Measurements from ENCODE around the gene POU3F2.

Gene POU3F2

DNA sequence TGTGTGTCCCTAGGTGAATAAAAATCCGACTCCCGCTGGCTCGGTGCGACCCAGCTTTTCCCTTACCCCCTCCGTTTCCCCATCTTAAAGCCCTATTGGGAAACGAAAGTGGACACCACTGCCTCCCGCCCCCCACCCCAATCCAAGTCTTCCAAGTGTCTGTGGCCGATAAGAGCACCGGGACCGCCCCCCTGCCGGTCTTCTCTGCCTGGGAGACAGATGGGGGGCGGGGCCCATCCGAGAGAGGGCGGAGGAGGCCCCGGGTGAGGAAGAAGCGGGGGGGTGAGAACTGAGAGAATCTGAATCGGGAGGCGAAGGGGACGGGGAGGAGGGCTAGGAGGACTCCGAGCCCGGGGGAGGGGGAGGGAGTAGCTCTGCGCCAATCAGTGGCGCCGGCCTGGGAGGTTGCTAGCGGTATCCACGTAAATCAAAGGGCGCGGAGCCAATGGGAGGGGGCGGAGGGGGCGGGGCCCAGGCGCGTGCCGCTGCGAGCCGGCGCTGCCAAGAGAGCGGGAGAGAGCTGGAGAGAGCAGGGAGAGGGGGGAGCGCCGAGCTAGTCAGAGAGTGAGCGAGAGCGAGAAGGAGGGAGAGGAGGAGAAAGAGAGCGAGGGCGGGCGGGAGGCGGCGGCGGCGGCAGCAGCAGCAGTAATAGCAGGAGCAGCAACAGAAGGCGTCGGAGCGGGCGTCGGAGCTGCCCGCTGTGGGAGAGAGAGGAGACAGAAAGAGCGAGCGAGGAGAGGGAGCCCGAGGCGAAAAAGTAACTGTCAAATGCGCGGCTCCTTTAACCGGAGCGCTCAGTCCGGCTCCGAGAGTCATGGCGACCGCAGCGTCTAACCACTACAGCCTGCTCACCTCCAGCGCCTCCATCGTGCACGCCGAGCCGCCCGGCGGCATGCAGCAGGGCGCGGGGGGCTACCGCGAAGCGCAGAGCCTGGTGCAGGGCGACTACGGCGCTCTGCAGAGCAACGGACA is at the start of gene POU3F2:
POU3F2 (plus strand) TSS at position 515 of the 972 bp plus-strand sequence; CDS start at position 815, 300 bp downstream.
- TF ChIP-seq, protein P1, sequence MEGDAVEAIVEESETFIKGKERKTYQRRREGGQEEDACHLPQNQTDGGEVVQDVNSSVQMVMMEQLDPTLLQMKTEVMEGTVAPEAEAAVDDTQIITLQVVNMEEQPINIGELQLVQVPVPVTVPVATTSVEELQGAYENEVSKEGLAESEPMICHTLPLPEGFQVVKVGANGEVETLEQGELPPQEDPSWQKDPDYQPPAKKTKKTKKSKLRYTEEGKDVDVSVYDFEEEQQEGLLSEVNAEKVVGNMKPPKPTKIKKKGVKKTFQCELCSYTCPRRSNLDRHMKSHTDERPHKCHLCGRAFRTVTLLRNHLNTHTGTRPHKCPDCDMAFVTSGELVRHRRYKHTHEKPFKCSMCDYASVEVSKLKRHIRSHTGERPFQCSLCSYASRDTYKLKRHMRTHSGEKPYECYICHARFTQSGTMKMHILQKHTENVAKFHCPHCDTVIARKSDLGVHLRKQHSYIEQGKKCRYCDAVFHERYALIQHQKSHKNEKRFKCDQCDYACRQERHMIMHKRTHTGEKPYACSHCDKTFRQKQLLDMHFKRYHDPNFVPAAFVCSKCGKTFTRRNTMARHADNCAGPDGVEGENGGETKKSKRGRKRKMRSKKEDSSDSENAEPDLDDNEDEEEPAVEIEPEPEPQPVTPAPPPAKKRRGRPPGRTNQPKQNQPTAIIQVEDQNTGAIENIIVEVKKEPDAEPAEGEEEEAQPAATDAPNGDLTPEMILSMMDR (IDR thresholded peaks at IDR 0.05): no peak
- TF ChIP-seq ZFX (IDR thresholded peaks at IDR 0.05; ENCODE audit: borderline replicate concordance): no peak
- peak within 1 kb of the TSS; percentile 87 for H3K27ac ChIP-seq

DNA sequence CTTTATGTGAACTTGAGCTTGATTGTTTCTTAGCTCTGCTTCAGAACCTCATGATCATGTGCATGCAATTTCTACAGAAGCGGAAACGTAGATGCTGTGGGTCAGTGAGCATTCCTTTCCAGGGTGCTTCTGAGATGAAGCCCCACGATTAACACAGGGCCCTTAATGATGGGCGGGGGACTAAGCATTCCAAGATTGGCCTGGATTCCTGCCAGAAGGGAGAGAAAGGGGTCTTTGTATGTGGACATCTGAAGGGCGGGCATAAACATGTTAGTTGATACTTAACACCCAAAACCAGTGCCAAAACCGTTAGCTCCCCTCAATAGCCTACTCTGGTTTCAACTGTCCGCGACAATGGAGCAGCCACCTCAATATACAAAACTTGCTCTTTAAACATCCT is 46.9 kb upstream of the POU3F2 start:
- TF ChIP-seq, protein P1 (IDR thresholded peaks at IDR 0.05): no peak
- no peak for TF ChIP-seq ZFX (IDR thresholded peaks at IDR 0.05; ENCODE audit: borderline replicate concordance)
- H3K27ac ChIP-seq: no peak overlapping the region

DNA sequence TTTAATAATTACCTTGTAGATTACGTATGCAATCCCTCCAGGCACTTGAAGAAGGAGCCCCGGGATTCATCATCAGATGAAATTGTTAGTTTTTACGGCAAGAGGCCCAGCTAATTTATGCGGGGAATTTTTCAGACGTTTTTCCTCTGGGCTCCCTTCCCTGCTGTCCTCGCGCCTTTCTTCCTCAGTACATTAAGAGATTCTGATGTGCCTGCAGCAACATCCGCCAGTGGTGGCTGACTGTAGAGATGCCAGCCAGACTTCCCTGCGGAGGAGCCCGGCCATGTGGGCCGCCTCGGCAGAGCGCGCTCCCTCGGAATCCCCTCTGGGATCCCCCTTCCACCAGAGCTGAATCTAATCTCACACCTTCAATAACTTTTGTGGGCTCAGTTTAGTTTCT is 46.4 kb upstream of the POU3F2 start:
- H3K27ac ChIP-seq: no peak overlapping the region
- TF ChIP-seq, protein P1 (IDR thresholded peaks at IDR 0.05): no peak
- TF ChIP-seq ZFX (IDR thresholded peaks at IDR 0.05; ENCODE audit: borderline replicate concordance): no peak

DNA sequence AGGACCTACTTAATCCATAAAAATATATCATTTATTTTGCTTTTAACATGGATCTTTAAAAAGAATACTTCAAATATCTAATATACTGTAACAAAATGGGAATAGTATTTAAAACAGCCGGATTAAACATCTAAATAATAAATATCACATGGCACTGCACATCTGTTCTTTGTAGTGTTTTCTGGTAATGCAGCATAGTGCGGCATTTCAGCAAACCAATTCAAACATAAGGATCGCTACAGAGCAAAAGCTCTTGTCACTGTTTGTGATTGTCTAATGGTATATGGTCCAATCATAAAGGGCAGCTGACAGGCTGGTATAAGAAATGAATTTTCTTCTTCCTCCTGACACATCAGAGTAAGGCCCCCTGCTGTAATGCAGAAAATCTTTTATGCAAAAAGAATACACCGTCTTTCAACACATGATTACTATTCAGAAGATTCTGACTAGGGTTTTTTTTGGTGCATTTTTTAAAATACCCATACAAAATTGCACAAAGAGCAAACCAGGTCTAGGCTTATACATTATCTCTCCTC is 40.0 kb upstream of the POU3F2 start:
- H3K27ac ChIP-seq: no peak overlapping the region
- TF ChIP-seq, protein P1 (IDR thresholded peaks at IDR 0.05): no peak
- TF ChIP-seq ZFX (IDR thresholded peaks at IDR 0.05; ENCODE audit: borderline replicate concordance): no peak

DNA sequence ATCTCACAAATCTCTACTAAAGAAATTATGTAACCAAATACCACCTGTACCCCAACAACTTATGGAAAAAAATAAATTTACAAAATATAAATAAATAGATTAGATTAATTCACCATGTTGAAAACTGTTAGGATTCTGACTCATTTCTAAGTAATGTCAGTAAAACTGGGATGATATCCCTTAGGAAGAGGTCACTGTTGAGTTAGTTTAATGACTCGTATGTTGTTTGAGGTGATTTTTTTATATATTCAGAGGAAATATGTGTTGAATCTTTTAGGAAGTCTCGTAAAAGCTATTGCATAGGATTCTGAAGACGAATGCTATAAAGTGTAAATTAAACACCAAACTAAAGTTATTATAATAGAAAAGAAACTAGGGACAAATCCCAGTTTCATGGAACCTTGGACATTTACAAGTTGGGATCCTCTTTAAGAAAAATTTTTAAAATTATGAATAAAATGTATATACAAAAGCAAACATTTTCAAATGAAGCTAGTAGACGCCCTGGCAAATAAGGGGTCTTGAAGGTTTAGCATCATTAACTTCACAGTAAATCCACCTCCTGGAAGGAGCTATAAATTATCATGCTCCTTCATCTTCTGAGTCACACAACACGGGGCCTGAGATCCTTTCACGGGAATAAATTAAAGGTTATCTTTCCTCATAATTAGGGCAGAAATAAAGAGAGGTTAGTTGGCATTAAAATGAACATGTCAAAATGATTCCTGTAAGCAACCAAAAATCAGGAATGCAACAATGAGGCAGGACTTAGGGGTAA is 37.0 kb upstream of the POU3F2 start:
- TF ChIP-seq, protein P1 (IDR thresholded peaks at IDR 0.05): no peak
- no peak for TF ChIP-seq ZFX (IDR thresholded peaks at IDR 0.05; ENCODE audit: borderline replicate concordance)
- H3K27ac ChIP-seq: no peak overlapping the region

DNA sequence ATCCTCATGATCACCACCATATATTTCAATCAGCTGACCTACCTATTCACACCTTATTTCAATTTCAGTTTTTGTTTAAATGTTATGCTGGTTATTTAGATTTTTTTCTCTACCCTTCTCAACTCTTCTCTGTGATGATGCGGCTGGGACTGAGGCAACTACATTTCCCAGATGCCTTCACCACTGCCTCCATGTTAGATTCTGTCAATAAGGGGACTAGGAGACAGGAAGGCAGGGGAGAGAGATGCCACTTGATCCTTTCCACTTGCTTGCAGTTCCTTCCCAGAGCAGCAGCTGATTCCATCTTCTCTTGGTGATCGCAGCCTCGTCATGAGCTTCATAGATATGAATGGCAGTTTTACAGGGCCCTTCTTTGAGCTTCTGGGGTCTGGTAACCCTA is 33.5 kb upstream of the POU3F2 start:
- TF ChIP-seq, protein P1 (IDR thresholded peaks at IDR 0.05): no peak
- no peak for TF ChIP-seq ZFX (IDR thresholded peaks at IDR 0.05; ENCODE audit: borderline replicate concordance)

More for the DNA sequence above, 33.5 kb upstream of the POU3F2 start:
- no peak overlapping the region for H3K27ac ChIP-seq

Data from 22Rv1 (cell line).